SU-DHL-6 (cell line): ENCODE measurements around the gene SPAG9.

Experiments
- H2AFZ ChIP-seq: fragments of 200-600 bp; sonication (generic); 2 replicates; pipeline ENCODE4 v1.6.1; 2014; ENCODE audit warnings: low read depth, mild to moderate bottlenecking, moderate library complexity, mixed read lengths, antibody characterized with exemption, low read length; ENCODE audit not compliant: severe bottlenecking
- H3F3A ChIP-seq: fragments of 200-600 bp; shearing (Covaris generic); 2 replicates; pipeline ENCODE4 v1.6.0; 2016; ENCODE audit warnings: antibody characterized with exemption, mild to moderate bottlenecking; ENCODE audit not compliant: insufficient read depth
- H3K27ac ChIP-seq: fragments of 200-600 bp; sonication (generic); 2 replicates; pipeline ENCODE4 v1.5.1; 2016; ENCODE audit warnings: low read depth, mild to moderate bottlenecking, low read length, moderate library complexity, mixed read lengths
- H3K27me3 ChIP-seq: fragments of 200-600 bp; sonication (generic), shearing (Covaris generic); 2 replicates; pipeline ENCODE4 v1.6.0; 2014; ENCODE audit warnings: mild to moderate bottlenecking, low read length
- H3K36me3 ChIP-seq: fragments of 200-600 bp; sonication (generic); 2 replicates; pipeline ENCODE4 v1.6.1; 2014; ENCODE audit warnings: mild to moderate bottlenecking, low read length, mixed read lengths
- H3K4me2 ChIP-seq: fragments of 300-600, 200-600 bp; shearing (Covaris generic), sonication (generic); 2 replicates; pipeline ENCODE4 v1.6.0; 2014; ENCODE audit warnings: low read length, low read depth, mild to moderate bottlenecking; ENCODE audit not compliant: poor library complexity, severe bottlenecking
- H3K4me3 ChIP-seq: fragments of 200-600 bp; sonication (generic); 2 replicates; pipeline ENCODE4 v1.5.1; 2014; ENCODE audit warnings: antibody characterized with exemption, low read length, mild to moderate bottlenecking, mixed read lengths; ENCODE audit not compliant: insufficient read depth, poor library complexity, severe bottlenecking
- H3K79me2 ChIP-seq: fragments of 200-600 bp; sonication (generic); 2 replicates; pipeline ENCODE4 v1.6.1; 2014; ENCODE audit warnings: mild to moderate bottlenecking, low read length, moderate library complexity; ENCODE audit not compliant: insufficient read depth
- H3K9ac ChIP-seq: fragments of 200-600 bp; sonication (generic); 2 replicates; pipeline ENCODE4 v1.7.0; 2014; ENCODE audit warnings: mild to moderate bottlenecking, low read length
- H3K9me2 ChIP-seq: fragments of 200-600 bp; sonication (generic); replicated peaks from 2 replicates; pipeline ENCODE4 v1.6.1; 2014; ENCODE audit warnings: low read length; ENCODE audit not compliant: insufficient read depth
- H3K9me3 ChIP-seq: fragments of 200-600 bp; sonication (generic); 2 replicates; pipeline ENCODE4 v1.6.1; 2014; ENCODE audit warnings: low read length, mixed read lengths; ENCODE audit not compliant: insufficient read depth
- H4K20me1 ChIP-seq: fragments of 200-600 bp; sonication (generic); 2 replicates; pipeline ENCODE4 v1.6.1; 2014; ENCODE audit warnings: low read depth, mild to moderate bottlenecking, antibody characterized with exemption, low read length, moderate library complexity, mixed read lengths
- EZH2phosphoT487 ChIP-seq: fragments of 200-600 bp; sonication (generic), shearing (Covaris generic); conservative IDR thresholded peaks from 2 replicates; pipeline ENCODE4 v1.6.1; 2018; ENCODE audit warnings: mild to moderate bottlenecking, antibody characterized with exemption, low read length, moderate library complexity, mixed read lengths
- TF ChIP-seq, protein P1 (sequence below): fragments of 200-600 bp; sonication (generic); IDR thresholded peaks from one replicate; pipeline ENCODE4 v1.5.1; 2017; ENCODE audit warnings: antibody characterized with exemption, mild to moderate bottlenecking, low read length, moderate library complexity; ENCODE audit not compliant: insufficient read depth, poor library complexity, severe bottlenecking

SPAG9 gene

DNA sequence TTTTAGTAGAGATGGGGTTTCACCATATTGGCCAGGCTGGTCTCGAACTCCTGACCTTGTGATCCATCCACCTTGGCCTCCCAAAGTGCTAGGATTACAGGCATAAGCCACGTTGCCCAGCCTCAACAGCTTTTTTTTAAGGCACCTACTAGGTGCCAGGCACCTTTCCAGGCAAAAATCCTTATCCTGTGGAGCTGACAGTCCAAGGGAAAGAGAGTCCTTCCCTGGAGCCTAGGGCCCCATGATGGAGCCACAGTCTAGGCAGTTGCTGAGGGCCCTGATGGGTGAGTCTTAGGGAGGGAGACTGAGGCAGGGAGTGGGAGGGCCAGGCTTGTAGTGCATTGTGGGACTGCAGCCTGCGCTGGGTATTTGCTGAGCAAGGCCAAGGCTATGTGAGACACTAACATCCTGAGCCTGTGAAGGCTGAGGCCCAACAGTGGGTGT lies 174.9 kb downstream of the SPAG9 start:
- Histone ChIP-seq H3K9ac (no peak overlapping the region), H3K4me3 (no peak overlapping the region), H3K27ac (no peak overlapping the region), H3F3A (no peaks in the 10 kb centered on the region), H3K9me2 (no peaks in the 10 kb centered on the region), H4K20me1 (no peaks in the 10 kb centered on the region), H3K79me2 (no peaks in the 10 kb centered on the region), H3K4me2 (no peak overlapping the region), H3K9me3 (no peaks in the 10 kb centered on the region), H3K36me3 (no peaks in the 10 kb centered on the region), H2AFZ (no peak overlapping the region), H3K27me3 (no peaks in the 10 kb centered on the region)
- no peak for TF ChIP-seq EZH2phosphoT487
- TF ChIP-seq, protein P1, sequence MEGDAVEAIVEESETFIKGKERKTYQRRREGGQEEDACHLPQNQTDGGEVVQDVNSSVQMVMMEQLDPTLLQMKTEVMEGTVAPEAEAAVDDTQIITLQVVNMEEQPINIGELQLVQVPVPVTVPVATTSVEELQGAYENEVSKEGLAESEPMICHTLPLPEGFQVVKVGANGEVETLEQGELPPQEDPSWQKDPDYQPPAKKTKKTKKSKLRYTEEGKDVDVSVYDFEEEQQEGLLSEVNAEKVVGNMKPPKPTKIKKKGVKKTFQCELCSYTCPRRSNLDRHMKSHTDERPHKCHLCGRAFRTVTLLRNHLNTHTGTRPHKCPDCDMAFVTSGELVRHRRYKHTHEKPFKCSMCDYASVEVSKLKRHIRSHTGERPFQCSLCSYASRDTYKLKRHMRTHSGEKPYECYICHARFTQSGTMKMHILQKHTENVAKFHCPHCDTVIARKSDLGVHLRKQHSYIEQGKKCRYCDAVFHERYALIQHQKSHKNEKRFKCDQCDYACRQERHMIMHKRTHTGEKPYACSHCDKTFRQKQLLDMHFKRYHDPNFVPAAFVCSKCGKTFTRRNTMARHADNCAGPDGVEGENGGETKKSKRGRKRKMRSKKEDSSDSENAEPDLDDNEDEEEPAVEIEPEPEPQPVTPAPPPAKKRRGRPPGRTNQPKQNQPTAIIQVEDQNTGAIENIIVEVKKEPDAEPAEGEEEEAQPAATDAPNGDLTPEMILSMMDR = no peak

DNA sequence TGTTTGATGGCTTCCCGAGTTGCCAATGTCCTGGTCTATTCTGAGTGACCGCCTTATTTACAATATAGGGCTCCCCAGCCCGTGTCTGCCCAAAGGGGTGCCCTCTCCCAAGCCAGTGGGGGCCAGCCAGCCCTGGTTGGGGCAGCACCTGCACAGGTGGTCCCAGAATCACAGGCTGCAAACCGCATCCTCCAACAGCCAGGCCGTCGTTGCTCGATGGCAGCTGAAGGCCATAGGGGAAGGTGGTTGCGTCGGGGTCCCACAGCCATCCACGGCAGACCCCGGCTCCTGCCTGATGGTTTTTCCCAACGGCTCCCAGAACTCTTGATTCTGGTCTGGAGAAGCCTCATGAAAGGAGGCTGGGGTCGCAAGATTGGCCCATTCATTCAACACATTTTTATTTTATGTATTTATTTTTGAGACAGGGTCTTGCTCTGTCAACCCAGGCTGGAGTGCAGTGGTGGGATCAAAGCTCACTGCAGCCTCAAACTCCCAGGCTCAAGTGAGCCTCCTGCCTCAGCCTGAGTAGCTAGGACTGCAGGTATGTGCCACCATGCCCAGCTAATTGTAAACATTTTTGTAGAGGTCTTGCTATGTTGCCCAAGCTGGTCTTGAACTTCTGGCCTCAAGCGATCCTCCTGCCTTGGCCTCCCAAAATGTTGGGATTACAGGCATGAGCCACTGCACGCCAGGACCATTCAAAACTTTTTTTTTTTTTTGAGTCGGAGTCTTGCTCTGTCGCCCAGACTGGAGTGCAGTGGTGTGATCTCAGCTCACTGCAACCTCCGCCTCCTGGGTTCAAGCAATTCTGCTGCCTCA lies 175.6 kb downstream of the SPAG9 start:
- H3K9me3 ChIP-seq = no peaks in the 10 kb centered on the region
- H3K27ac ChIP-seq = no peak overlapping the region
- no peaks in the 10 kb centered on the region for H3F3A ChIP-seq
- no peaks in the 10 kb centered on the region for H3K79me2 ChIP-seq
- TF ChIP-seq, protein P1 = no peak
- no peak for TF ChIP-seq EZH2phosphoT487
- no peaks in the 10 kb centered on the region for H3K27me3 ChIP-seq
- H3K9me2 ChIP-seq = no peaks in the 10 kb centered on the region
- H3K9ac ChIP-seq = no peak overlapping the region
- no peaks in the 10 kb centered on the region for H4K20me1 ChIP-seq
- no peaks in the 10 kb centered on the region for H3K36me3 ChIP-seq
- H3K4me3 ChIP-seq = no peak overlapping the region
- no peak overlapping the region for H2AFZ ChIP-seq
- no peak overlapping the region for H3K4me2 ChIP-seq

DNA sequence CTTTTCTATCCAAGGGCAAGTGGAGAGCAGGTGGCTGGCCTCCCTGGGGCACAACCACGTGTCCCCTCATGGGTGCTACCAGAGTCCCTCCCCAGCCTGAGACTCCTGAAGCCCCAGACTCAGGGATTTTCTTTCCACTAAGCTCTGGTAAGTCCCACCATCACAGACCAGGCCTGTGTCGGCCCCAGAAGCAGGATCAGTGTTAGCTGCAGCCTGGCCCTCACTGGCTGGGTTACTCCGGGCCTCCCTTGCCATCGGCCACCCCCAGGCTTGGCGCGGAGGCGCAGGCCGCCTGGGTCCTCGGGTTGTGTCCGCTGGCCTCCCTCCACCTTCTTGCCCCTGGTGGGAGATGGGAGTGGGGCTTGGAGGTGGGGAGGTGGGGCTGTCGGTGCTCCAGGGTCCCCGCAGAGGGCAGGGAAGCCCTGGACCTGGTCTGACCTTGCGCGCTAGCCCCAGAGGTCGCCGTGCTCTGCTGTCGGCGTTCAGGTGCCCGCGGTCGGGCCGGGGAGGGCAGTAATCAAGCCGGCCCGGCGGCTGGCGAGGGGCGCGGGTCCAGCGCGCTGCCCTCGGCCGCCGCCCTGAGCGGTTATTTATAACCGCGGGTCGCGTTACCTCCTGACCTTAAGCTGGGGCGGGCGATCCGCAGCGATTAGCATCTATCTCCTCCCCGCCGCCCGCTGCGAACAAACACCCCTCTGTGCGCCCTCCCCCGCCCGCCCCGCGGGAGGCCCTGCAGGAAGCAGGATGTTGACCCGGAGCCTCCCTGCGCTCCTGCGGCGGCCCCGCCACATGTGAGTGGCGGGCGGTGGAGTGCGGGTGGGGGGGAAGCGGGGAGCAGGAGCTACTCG lies 176.4 kb downstream of the SPAG9 start:
- H3K4me2 ChIP-seq = no peak overlapping the region
- no peak overlapping the region for H3K27ac ChIP-seq

More for the DNA sequence above, 176.4 kb downstream of the SPAG9 start:
- no peaks in the 10 kb centered on the region for H3K27me3 ChIP-seq
- no peaks in the 10 kb centered on the region for H3F3A ChIP-seq
- H3K9ac ChIP-seq = no peak overlapping the region
- no peaks in the 10 kb centered on the region for H3K36me3 ChIP-seq
- H3K4me3 ChIP-seq = no peak overlapping the region
- H3K9me3 ChIP-seq = no peaks in the 10 kb centered on the region
- no peaks in the 10 kb centered on the region for H3K9me2 ChIP-seq
- TF ChIP-seq, protein P1 = no peak
- TF ChIP-seq EZH2phosphoT487 = no peak
- no peaks in the 10 kb centered on the region for H4K20me1 ChIP-seq
- H3K79me2 ChIP-seq = no peaks in the 10 kb centered on the region
- no peak overlapping the region for H2AFZ ChIP-seq
